ENCODE measurements around the gene EDDM3A. TPM values are rescaled to one million over a fixed set of nuclear protein-coding genes. Genes with fewer than 3 reads are reported as not detected.
"Not testable (repeated sequence)": the region's sequence is repeated elsewhere in the genome, so short reads cannot be mapped to it uniquely, and the experiment has no call there.

EDDM3A gene
- total RNA-seq, result not detected in 2 replicates

GRCh38 chr14:20745571-20746358, at the start of gene EDDM3A:
Gene EDDM3A (plus strand): TSS chr14:20745887. CDS start chr14:20747581, 1,694 bp downstream.
- DNase-seq (ENCODE audit: low read depth in 2 of 2), result no peak

- no peak for DNase-seq (ENCODE audit: low read depth in 2 of 2)
These were observed 48.9 kb upstream of the EDDM3A start for GRCh38 chr14:20696764-20697163.

GRCh38 chr14:20697273-20698017, 48.2 kb upstream of the EDDM3A start:
- peak; percentile 63 to 85 for DNase-seq (ENCODE audit: low read depth in 2 of 2)

GRCh38 chr14:20698018-20698329, 47.7 kb upstream of the EDDM3A start:
- DNase-seq (ENCODE audit: low read depth in 2 of 2), result no peak

- DNase-seq (ENCODE audit: low read depth in 2 of 2), result no peak
These were observed 46.8 kb upstream of the EDDM3A start for GRCh38 chr14:20698934-20699333.

GRCh38 chr14:20699931-20700330, 45.8 kb upstream of the EDDM3A start:
- DNase-seq (ENCODE audit: low read depth in 2 of 2), result no peak

- DNase-seq (ENCODE audit: low read depth in 2 of 2), result not testable (repeated sequence)
These were observed 44.7 kb upstream of the EDDM3A start for GRCh38 chr14:20700965-20701364.

GRCh38 chr14:20706657-20707355, 38.9 kb upstream of the EDDM3A start:
- peak in 1 of 2 donors; percentile 75 for DNase-seq (ENCODE audit: low read depth in 2 of 2)

- peak in 1 of 2 donors; percentile 27 for DNase-seq (ENCODE audit: low read depth in 2 of 2)
These were observed 38.1 kb upstream of the EDDM3A start for GRCh38 chr14:20707622-20708021.

GRCh38 chr14:20711261-20711660, 34.4 kb upstream of the EDDM3A start:
- DNase-seq (ENCODE audit: low read depth in 2 of 2), result no peak

GRCh38 chr14:20711685-20712084, 34.0 kb upstream of the EDDM3A start:
- peak in 1 of 2 donors; percentile 37 for DNase-seq (ENCODE audit: low read depth in 2 of 2)

GRCh38 chr14:20712904-20713303, 32.8 kb upstream of the EDDM3A start:
- DNase-seq (ENCODE audit: low read depth in 2 of 2), result peak in 1 of 2 donors; percentile 2

- DNase-seq (ENCODE audit: low read depth in 2 of 2), result peak in 1 of 2 donors; percentile 52
These were observed 31.0 kb upstream of the EDDM3A start for GRCh38 chr14:20714593-20715250.

- DNase-seq (ENCODE audit: low read depth in 2 of 2), result no peak
These were observed 25.9 kb upstream of the EDDM3A start for GRCh38 chr14:20719777-20720176.

GRCh38 chr14:20720741-20721140, 24.9 kb upstream of the EDDM3A start:
- no peak for DNase-seq (ENCODE audit: low read depth in 2 of 2)

GRCh38 chr14:20722016-20722415, 23.7 kb upstream of the EDDM3A start:
- no peak for DNase-seq (ENCODE audit: low read depth in 2 of 2)

GRCh38 chr14:20723488-20723887, 22.2 kb upstream of the EDDM3A start:
- DNase-seq (ENCODE audit: low read depth in 2 of 2), result no peak

GRCh38 chr14:20726121-20726520, 19.6 kb upstream of the EDDM3A start:
- DNase-seq (ENCODE audit: low read depth in 2 of 2), result not testable (repeated sequence)

- no peak for DNase-seq (ENCODE audit: low read depth in 2 of 2)
These were observed 19.2 kb upstream of the EDDM3A start for GRCh38 chr14:20726531-20726930.

GRCh38 chr14:20730891-20731290, 14.8 kb upstream of the EDDM3A start:
- DNase-seq (ENCODE audit: low read depth in 2 of 2), result no peak

- DNase-seq (ENCODE audit: low read depth in 2 of 2), result no peak
These were observed 13.2 kb upstream of the EDDM3A start for GRCh38 chr14:20732477-20732876.

Data from dermis microvascular lymphatic vessel endothelial cell (primary cell).